Measurements from ENCODE around the gene CADM1.

CADM1 gene

DNA sequence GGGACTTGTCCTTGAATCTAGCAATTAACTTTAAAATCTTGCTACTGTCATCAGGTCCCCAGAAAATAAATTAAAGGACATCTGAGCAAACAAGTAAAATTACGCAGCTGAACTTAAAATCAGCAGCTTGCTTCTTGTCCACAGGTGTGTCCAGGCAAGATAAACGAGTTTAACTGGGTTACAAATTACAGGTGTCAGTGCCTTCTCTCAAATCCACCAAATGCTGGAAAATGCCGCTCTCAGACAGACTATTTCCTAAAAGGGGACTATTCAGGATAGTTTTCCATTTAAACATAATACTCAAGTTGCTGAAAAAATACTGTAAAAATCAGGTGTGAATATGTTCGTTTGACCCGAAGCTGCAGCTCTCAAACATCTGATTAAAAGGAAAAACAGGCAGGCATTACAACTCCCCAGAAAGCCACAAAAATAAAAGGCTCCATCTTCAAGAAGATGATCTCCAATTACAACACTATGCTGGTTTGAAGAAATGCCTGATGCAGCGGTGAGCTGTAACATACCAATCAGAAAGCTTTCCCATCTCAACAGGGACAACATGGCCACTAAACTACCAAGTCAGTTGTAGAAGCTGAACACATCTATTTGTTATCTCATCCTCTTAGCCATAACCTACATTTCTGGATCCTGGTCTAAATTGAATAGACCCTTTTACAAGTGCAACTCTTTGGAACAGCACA lies 82.1 kb downstream of the CADM1 start:
- no peak overlapping the region for H3K9ac ChIP-seq (ENCODE audit: low read depth, low read length)
- H3K27me3 ChIP-seq (ENCODE audit: control insufficient read depth, insufficient read depth, low read length): no peaks in the 10 kb centered on the region
- no peaks in the 10 kb centered on the region for H3K36me3 ChIP-seq (ENCODE audit: control insufficient read depth, insufficient read depth, low read length)
- H3K9me3 ChIP-seq (ENCODE audit: control insufficient read depth, insufficient read depth, low read length): no peaks in the 10 kb centered on the region
- H3K27ac ChIP-seq (ENCODE audit: low read depth, low read length): no peak overlapping the region
- no peak overlapping the region for H3K4me3 ChIP-seq (ENCODE audit: low read depth, low read length)
- H3K4me1 ChIP-seq (ENCODE audit: control insufficient read depth, insufficient read depth, low read length): peaks cover 34% of the 10 kb centered on the region

DNA sequence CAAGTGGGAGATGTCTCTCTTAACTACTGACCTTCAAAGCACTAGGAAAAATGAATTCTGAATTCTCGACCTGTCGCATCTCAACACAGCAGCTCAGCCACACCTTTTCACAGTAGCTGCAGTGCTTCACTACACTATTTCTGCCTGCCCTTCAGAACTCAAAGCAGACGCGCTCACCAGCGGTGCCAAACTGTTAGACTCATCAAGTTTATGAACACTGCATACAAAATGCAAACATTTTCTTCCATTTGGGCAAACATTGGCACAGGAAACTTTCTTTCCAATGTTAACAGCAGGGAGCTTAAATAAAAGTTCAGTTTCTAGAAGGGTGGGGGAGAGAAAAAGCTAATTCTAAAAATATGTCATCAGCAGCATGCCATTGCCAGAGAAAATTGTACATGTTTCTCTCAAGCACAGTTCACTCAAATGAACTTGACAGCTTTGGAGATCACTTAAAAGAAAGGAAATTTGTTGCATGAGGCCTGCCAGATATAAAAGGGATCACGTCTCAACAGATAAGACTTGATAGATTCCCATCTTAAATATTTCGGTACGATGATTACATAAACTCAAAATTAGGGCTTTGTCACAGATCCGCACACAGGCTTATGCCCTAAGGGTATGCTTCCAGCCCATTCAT lies 82.7 kb downstream of the CADM1 start:
- no peaks in the 10 kb centered on the region for H3K9me3 ChIP-seq (ENCODE audit: control insufficient read depth, insufficient read depth, low read length)
- no peak overlapping the region for H3K9ac ChIP-seq (ENCODE audit: low read depth, low read length)
- no peaks in the 10 kb centered on the region for H3K36me3 ChIP-seq (ENCODE audit: control insufficient read depth, insufficient read depth, low read length)
- H3K27ac ChIP-seq (ENCODE audit: low read depth, low read length): no peak overlapping the region
- H3K4me1 ChIP-seq (ENCODE audit: control insufficient read depth, insufficient read depth, low read length): peaks cover 34% of the 10 kb centered on the region
- no peaks in the 10 kb centered on the region for H3K27me3 ChIP-seq (ENCODE audit: control insufficient read depth, insufficient read depth, low read length)
- H3K4me3 ChIP-seq (ENCODE audit: low read depth, low read length): no peak overlapping the region

DNA sequence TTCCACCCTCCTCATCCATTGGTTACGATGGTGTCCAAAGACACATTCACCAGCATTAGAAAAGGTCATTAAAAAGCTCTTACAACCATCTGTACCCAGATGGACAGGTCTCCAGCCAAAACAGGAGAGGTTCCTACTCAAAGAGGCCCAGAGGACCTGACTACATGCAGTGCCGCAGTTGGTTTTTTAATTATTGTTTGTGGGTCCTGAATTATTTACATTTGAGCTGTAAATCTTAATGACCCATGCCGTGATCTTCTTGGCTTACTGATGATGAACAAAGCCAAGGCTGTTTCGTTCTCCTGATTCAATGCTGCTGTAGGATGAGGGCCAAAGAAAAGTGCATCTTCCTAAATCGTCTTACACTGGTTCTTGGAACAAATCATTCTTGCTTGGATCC lies 83.7 kb downstream of the CADM1 start:
- H3K27ac ChIP-seq (ENCODE audit: low read depth, low read length): no peak overlapping the region
- no peak overlapping the region for H3K9ac ChIP-seq (ENCODE audit: low read depth, low read length)
- H3K9me3 ChIP-seq (ENCODE audit: control insufficient read depth, insufficient read depth, low read length): no peaks in the 10 kb centered on the region
- H3K4me1 ChIP-seq (ENCODE audit: control insufficient read depth, insufficient read depth, low read length): peaks cover 34% of the 10 kb centered on the region
- no peak overlapping the region for H3K4me3 ChIP-seq (ENCODE audit: low read depth, low read length)
- no peaks in the 10 kb centered on the region for H3K27me3 ChIP-seq (ENCODE audit: control insufficient read depth, insufficient read depth, low read length)
- no peaks in the 10 kb centered on the region for H3K36me3 ChIP-seq (ENCODE audit: control insufficient read depth, insufficient read depth, low read length)

DNA sequence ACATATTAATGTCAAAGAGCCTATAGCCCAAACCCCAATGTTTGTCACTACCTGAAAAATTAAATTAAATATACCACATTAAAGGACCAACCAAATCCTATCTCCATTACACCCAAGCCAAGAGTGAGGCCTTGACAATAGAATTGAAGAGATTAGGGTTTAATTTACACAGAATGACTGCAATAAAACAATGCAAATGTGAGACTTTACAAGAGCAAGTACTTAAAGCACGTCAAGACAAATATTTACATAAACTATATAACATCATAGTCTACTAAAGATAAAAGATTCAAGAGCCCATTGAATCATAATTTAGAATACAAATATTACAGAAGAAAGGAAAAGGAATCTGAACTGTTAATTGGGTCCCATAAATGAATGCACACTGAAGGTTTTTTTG lies 85.6 kb downstream of the CADM1 start:
- Histone ChIP-seq H3K27me3 (ENCODE audit: control insufficient read depth, insufficient read depth, low read length) (no peaks in the 10 kb centered on the region), H3K9ac (ENCODE audit: low read depth, low read length) (no peak overlapping the region), H3K4me3 (ENCODE audit: low read depth, low read length) (no peak overlapping the region), H3K36me3 (ENCODE audit: control insufficient read depth, insufficient read depth, low read length) (no peaks in the 10 kb centered on the region), H3K27ac (ENCODE audit: low read depth, low read length) (no peak overlapping the region), H3K4me1 (ENCODE audit: control insufficient read depth, insufficient read depth, low read length) (peaks cover 26% of the 10 kb centered on the region), H3K9me3 (ENCODE audit: control insufficient read depth, insufficient read depth, low read length) (no peaks in the 10 kb centered on the region)

DNA sequence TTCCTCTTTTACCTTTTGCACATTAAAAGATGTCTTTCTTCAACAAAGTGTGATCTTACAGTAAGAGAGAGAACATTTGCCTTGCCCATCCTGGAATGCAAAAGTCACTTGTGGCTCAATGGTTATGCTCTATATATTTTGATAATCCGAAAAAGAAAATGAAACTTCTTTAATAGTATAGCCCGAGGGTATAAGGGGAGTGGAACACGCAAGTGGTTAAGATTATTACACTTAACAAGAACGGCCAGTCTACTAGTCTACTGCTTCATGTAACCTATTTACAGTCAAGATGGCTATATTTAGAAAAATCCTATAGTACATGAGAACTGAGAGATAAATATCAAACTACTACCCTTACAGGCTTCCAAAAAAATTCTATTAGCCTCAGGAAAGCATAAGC lies 86.1 kb downstream of the CADM1 start:
- peaks cover 21% of the 10 kb centered on the region for H3K4me1 ChIP-seq (ENCODE audit: control insufficient read depth, insufficient read depth, low read length)
- H3K4me3 ChIP-seq (ENCODE audit: low read depth, low read length): no peak overlapping the region
- no peak overlapping the region for H3K27ac ChIP-seq (ENCODE audit: low read depth, low read length)
- H3K27me3 ChIP-seq (ENCODE audit: control insufficient read depth, insufficient read depth, low read length): no peaks in the 10 kb centered on the region
- no peaks in the 10 kb centered on the region for H3K36me3 ChIP-seq (ENCODE audit: control insufficient read depth, insufficient read depth, low read length)
- H3K9me3 ChIP-seq (ENCODE audit: control insufficient read depth, insufficient read depth, low read length): no peaks in the 10 kb centered on the region
- H3K9ac ChIP-seq (ENCODE audit: low read depth, low read length): no peak overlapping the region

DNA sequence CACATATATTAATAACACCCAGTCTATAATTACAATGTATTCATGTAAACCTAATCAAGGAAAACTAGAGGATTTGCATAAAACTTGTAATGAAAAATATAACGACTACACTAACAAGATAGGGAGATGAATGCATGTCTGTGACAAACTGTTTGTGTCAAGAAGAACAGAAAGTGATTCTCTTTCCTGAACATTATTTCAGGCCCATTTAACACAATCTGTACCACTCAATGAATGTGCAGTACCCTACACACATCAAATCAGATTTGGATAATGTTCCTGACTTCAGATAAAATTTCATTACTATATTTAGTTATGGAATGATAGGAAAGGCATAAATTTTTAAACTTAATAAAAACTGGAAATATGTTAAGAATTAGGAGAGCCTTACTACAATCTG lies 93.1 kb downstream of the CADM1 start:
- Histone ChIP-seq H3K27ac (ENCODE audit: low read depth, low read length) (no peak overlapping the region), H3K4me3 (ENCODE audit: low read depth, low read length) (no peak overlapping the region), H3K9ac (ENCODE audit: low read depth, low read length) (no peak overlapping the region), H3K36me3 (ENCODE audit: control insufficient read depth, insufficient read depth, low read length) (no peaks in the 10 kb centered on the region), H3K9me3 (ENCODE audit: control insufficient read depth, insufficient read depth, low read length) (no peaks in the 10 kb centered on the region), H3K27me3 (ENCODE audit: control insufficient read depth, insufficient read depth, low read length) (no peaks in the 10 kb centered on the region), H3K4me1 (ENCODE audit: control insufficient read depth, insufficient read depth, low read length) (peaks cover 36% of the 10 kb centered on the region)

DNA sequence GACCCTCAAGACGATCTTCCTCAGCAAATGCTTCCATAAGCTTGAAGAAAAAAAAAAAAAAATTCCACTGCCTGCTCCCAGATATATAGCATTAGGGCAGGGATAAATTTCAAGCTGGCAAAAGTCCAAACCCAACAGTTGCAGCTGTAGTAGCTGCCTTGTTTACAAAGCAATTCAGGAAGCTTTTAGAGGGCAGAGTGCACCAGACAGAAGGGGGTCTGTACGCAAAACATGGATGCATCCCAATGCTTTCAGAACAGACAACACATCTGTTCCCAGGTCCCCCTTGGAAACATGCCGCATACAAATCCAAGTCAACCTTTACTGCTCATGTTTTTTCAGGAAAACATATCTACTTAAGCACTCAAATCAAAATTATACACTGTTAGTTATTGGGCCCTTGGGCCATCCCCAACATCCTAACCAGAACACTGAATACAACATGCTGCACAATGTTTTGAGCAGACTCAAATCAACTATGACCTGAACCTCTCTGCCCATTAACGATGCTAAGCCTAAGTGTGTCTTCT lies 94.5 kb downstream of the CADM1 start:
- H3K36me3 ChIP-seq (ENCODE audit: control insufficient read depth, insufficient read depth, low read length): no peaks in the 10 kb centered on the region
- peak overlapping the region; percentile 53 for H3K27ac ChIP-seq (ENCODE audit: low read depth, low read length)
- H3K27me3 ChIP-seq (ENCODE audit: control insufficient read depth, insufficient read depth, low read length): no peaks in the 10 kb centered on the region
- H3K4me1 ChIP-seq (ENCODE audit: control insufficient read depth, insufficient read depth, low read length): peaks cover 36% of the 10 kb centered on the region
- H3K9me3 ChIP-seq (ENCODE audit: control insufficient read depth, insufficient read depth, low read length): no peaks in the 10 kb centered on the region
- no peak overlapping the region; the same call in 1 of the 2 replicates for H3K4me3 ChIP-seq (ENCODE audit: low read depth, low read length)
- no peak overlapping the region for H3K9ac ChIP-seq (ENCODE audit: low read depth, low read length)

DNA sequence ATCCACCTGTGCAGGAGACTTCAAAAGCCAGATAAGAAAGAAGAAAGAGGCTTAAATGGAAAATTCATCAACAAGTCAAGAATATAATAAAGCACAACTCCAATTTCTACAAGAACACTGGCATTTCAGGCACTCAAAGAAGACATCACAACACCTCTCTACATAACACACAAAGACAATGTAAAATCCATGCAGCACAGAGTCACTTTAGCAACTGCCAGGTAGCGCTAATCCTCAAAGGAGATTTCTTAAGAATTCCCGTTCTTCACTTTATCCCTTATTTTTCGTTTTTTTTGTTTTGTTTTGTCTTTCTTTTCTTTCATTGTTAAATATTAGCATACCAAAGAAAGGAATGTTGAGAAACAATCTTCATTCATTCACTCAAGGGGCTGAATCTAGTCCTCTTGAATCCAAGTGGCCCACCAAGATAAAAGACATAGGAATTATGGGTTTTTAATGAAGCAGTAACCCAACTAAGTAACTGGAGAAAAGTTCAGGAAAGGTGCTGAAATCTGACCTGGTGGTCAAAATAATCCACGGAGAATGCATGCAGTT lies 95.0 kb downstream of the CADM1 start:
- H3K9ac ChIP-seq (ENCODE audit: low read depth, low read length): no peak overlapping the region; the same call in 1 of the 2 replicates
- H3K27ac ChIP-seq (ENCODE audit: low read depth, low read length): peak overlapping the region; percentile 53
- H3K4me3 ChIP-seq (ENCODE audit: low read depth, low read length): peak overlapping the region; percentile 4; the same call in 1 of the 2 replicates
- H3K4me1 ChIP-seq (ENCODE audit: control insufficient read depth, insufficient read depth, low read length): peaks cover 36% of the 10 kb centered on the region
- H3K27me3 ChIP-seq (ENCODE audit: control insufficient read depth, insufficient read depth, low read length): no peaks in the 10 kb centered on the region
- no peaks in the 10 kb centered on the region for H3K36me3 ChIP-seq (ENCODE audit: control insufficient read depth, insufficient read depth, low read length)
- no peaks in the 10 kb centered on the region for H3K9me3 ChIP-seq (ENCODE audit: control insufficient read depth, insufficient read depth, low read length)

DNA sequence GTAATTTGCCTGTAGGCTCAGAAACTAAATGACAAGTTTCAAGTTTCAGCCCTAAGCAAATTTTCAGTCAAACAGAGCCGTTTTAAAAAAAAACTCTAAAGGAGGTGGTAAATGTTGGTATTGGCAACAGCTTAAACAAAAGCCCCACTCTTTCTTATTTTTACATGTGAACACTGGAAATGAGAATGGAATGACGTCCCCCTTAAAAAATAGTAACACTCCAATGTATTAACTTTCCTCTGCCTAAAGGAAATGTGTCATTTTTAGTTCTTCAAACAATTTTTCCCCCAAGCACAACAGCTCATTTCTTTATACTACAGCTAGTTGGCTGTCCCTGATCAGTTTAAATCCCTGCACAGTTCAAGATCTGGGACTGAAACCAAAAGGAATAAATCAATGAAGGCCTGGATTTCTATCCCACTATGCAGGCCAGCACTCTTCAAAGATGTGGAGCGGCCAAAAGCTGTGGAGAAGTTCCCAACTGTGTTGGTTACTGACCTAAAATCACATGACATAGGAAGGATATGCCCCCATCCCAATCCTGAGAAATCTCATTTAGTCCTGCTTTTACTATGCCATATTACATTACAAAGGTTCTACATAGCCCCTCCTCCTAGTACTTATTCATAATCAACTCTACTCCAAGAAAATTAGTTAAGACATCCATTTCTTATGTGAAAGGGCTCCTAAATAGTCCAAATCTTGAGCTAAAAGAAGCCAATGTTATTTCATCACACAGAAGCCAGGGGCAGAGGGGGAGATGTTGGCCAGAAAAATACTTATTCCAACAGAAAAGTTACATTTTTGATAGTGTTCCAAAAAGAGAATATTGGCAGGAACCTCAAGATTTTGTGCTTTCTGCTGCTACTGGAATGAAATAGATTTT lies 95.9 kb downstream of the CADM1 start:
- Histone ChIP-seq H3K27me3 (ENCODE audit: control insufficient read depth, insufficient read depth, low read length) (no peaks in the 10 kb centered on the region), H3K4me3 (ENCODE audit: low read depth, low read length) (peak overlapping the region; percentile 4; the same call in 1 of the 2 replicates), H3K4me1 (ENCODE audit: control insufficient read depth, insufficient read depth, low read length) (peaks cover 36% of the 10 kb centered on the region), H3K36me3 (ENCODE audit: control insufficient read depth, insufficient read depth, low read length) (no peaks in the 10 kb centered on the region), H3K9ac (ENCODE audit: low read depth, low read length) (no peak overlapping the region; the same call in 1 of the 2 replicates), H3K27ac (ENCODE audit: low read depth, low read length) (peak overlapping the region; percentile 53), H3K9me3 (ENCODE audit: control insufficient read depth, insufficient read depth, low read length) (no peaks in the 10 kb centered on the region)

DNA sequence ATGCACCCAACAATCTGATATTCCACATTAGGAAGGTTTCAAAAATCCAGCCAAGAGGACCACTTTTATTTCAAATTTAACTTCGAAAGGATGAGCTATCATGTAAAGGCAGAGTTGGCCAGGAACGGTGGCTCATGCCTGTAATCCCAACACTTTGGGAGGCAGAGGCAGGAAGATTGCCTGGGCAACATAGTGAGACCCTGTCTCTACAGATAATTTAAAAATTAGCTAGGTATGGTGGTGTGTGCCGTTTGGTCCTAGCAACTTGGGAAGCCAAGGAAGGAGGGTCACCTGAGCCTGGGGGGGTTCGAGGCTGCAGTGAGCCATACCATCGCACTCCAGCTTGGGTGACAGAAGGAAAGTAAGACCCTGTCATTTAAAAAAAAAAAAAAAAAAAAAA lies 96.7 kb downstream of the CADM1 start:
- H3K27ac ChIP-seq (ENCODE audit: low read depth, low read length): no peak overlapping the region
- no peaks in the 10 kb centered on the region for H3K36me3 ChIP-seq (ENCODE audit: control insufficient read depth, insufficient read depth, low read length)
- H3K9me3 ChIP-seq (ENCODE audit: control insufficient read depth, insufficient read depth, low read length): no peaks in the 10 kb centered on the region
- H3K27me3 ChIP-seq (ENCODE audit: control insufficient read depth, insufficient read depth, low read length): no peaks in the 10 kb centered on the region
- H3K4me1 ChIP-seq (ENCODE audit: control insufficient read depth, insufficient read depth, low read length): peaks cover 36% of the 10 kb centered on the region
- H3K9ac ChIP-seq (ENCODE audit: low read depth, low read length): no peak overlapping the region
- H3K4me3 ChIP-seq (ENCODE audit: low read depth, low read length): no peak overlapping the region
